ENCODE measurements around the gene HOXA6.

HOXA6 gene

GRCh38 chr7:27151341-27151930 is 3.9 kb upstream of the HOXA6 start:
- DNase-seq (ENCODE audit: low read depth in 2 of 2): no peak

GRCh38 chr7:27150568-27151340 is 3.2 kb upstream of the HOXA6 start:
- peak; percentile 41 to 55 for DNase-seq (ENCODE audit: low read depth in 2 of 2)

GRCh38 chr7:27149842-27150567 is 2.4 kb upstream of the HOXA6 start:
- DNase-seq (ENCODE audit: low read depth in 2 of 2): no peak

GRCh38 chr7:27148756-27149641 is 1.4 kb upstream of the HOXA6 start:
- no peak for DNase-seq (ENCODE audit: low read depth in 2 of 2)

GRCh38 chr7:27148031-27148755 is 619 bp upstream of the HOXA6 start:
- no peak for DNase-seq (ENCODE audit: low read depth in 2 of 2)

GRCh38 chr7:27146491-27147198 is 929 bp downstream of the HOXA6 start:
- no peak for DNase-seq (ENCODE audit: low read depth in 2 of 2)

GRCh38 chr7:27145914-27146412 is 1.6 kb downstream of the HOXA6 start:
- no peak for DNase-seq (ENCODE audit: low read depth in 2 of 2)

GRCh38 chr7:27145165-27145913 is 2.2 kb downstream of the HOXA6 start:
- no peak for DNase-seq (ENCODE audit: low read depth in 2 of 2)

GRCh38 chr7:27144781-27145164 is 2.8 kb downstream of the HOXA6 start:
- DNase-seq (ENCODE audit: low read depth in 2 of 2): no peak

GRCh38 chr7:27143950-27144780 is 3.4 kb downstream of the HOXA6 start:
- DNase-seq (ENCODE audit: low read depth in 2 of 2): no peak

- DNase-seq (ENCODE audit: low read depth in 2 of 2): no peak
Measured at GRCh38 chr7:27143023-27143949, 4.3 kb downstream of the HOXA6 start, which contains the start of gene HOXA5. TSS of gene HOXA5 (minus strand) at chr7:27143681. CDS start at chr7:27143607, 74 bp downstream.

GRCh38 chr7:27142580-27143022 is 5.0 kb downstream of the HOXA6 start:
- no peak for DNase-seq (ENCODE audit: low read depth in 2 of 2)

- no peak for DNase-seq (ENCODE audit: low read depth in 2 of 2)
Measured at GRCh38 chr7:27141923-27142579, 5.5 kb downstream of the HOXA6 start.

- DNase-seq (ENCODE audit: low read depth in 2 of 2): no peak
Measured at GRCh38 chr7:27141137-27141922, 6.2 kb downstream of the HOXA6 start.

GRCh38 chr7:27140126-27140857 is 7.3 kb downstream of the HOXA6 start:
- DNase-seq (ENCODE audit: low read depth in 2 of 2): no peak
